Measurements from ENCODE around the gene PPP1R16B.
A peak's percentile ranks its signal among the peaks of the same experiment; 100 is the strongest.

PPP1R16B gene

GRCh38 chr20:38866265-38867061, 61.0 kb downstream of the PPP1R16B start:
- ATAC-seq (no peak), DNase-seq (ENCODE audit: low spot score in 2 of 2) (no peak)
- peak overlapping the region; percentile 71 for H3K27ac Mint-ChIP-seq
- H3K36me3 Mint-ChIP-seq, result peaks cover 70% of the 10 kb centered on the region
- H3K4me3 Mint-ChIP-seq, result no peak overlapping the region
- H3K4me1 Mint-ChIP-seq, result peaks cover 78% of the 10 kb centered on the region
- H3K9me3 Mint-ChIP-seq, result no peaks in the 10 kb centered on the region

- peaks cover 72% of the 10 kb centered on the region for H3K36me3 Mint-ChIP-seq
- H3K9me3 Mint-ChIP-seq, result no peaks in the 10 kb centered on the region
- DNase-seq (ENCODE audit: low spot score in 2 of 2), result no peak
- peak overlapping the region; percentile 71 for H3K27ac Mint-ChIP-seq
- no peak for ATAC-seq
- no peak overlapping the region for H3K4me3 Mint-ChIP-seq
- H3K4me1 Mint-ChIP-seq, result peaks cover 80% of the 10 kb centered on the region
Measured at GRCh38 chr20:38867062-38867359, 61.5 kb downstream of the PPP1R16B start.

- Mint-ChIP-seq H3K4me3 (peak overlapping the region; percentile 82), H3K36me3 (peaks cover 83% of the 10 kb centered on the region), H3K4me1 (peaks cover 87% of the 10 kb centered on the region), H3K9me3 (no peaks in the 10 kb centered on the region), H3K27ac (peak overlapping the region; percentile 93)
- ATAC-seq (peak; percentile 36), DNase-seq (ENCODE audit: low spot score in 2 of 2) (peak in 1 of 2 donors; percentile 72)
Measured at GRCh38 chr20:38870733-38871559, 65.4 kb downstream of the PPP1R16B start.

DNA sequence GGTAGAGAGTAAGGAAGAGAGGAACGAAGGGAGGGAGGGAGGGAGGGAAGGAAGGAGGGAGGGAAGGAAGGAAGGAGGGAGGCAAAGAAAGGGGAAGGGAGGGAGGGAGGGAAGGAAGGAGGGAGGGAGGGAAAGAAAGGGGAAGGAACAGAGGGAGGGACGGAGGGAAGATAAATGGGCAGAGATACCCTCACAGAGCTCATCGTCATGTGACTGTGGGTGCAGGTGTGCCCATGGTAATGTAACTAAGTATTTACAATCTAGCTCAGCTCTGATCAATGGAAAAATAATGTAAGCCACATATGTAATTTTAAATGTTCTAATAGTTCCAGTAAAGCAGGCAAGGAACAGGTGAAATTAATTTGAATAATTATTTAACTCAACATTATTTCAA, 66.1 kb downstream of the PPP1R16B start:
- H3K27ac Mint-ChIP-seq, result peak overlapping the region; percentile 93
- no peak for ATAC-seq
- no peak for DNase-seq (ENCODE audit: low spot score in 2 of 2)
- peaks cover 81% of the 10 kb centered on the region for H3K36me3 Mint-ChIP-seq
- H3K4me3 Mint-ChIP-seq, result peak overlapping the region; percentile 82
- H3K4me1 Mint-ChIP-seq, result peaks cover 93% of the 10 kb centered on the region
- no peaks in the 10 kb centered on the region for H3K9me3 Mint-ChIP-seq

- peak overlapping the region; percentile 82 for H3K4me3 Mint-ChIP-seq
- H3K27ac Mint-ChIP-seq, result peak overlapping the region; percentile 93
- DNase-seq (ENCODE audit: low spot score in 2 of 2) (no peak), ATAC-seq (no peak)
- H3K36me3 Mint-ChIP-seq, result peaks cover 82% of the 10 kb centered on the region
- H3K9me3 Mint-ChIP-seq, result no peaks in the 10 kb centered on the region
- H3K4me1 Mint-ChIP-seq, result peaks cover 94% of the 10 kb centered on the region
Measured at GRCh38 chr20:38872036-38872435, 66.5 kb downstream of the PPP1R16B start.

DNA sequence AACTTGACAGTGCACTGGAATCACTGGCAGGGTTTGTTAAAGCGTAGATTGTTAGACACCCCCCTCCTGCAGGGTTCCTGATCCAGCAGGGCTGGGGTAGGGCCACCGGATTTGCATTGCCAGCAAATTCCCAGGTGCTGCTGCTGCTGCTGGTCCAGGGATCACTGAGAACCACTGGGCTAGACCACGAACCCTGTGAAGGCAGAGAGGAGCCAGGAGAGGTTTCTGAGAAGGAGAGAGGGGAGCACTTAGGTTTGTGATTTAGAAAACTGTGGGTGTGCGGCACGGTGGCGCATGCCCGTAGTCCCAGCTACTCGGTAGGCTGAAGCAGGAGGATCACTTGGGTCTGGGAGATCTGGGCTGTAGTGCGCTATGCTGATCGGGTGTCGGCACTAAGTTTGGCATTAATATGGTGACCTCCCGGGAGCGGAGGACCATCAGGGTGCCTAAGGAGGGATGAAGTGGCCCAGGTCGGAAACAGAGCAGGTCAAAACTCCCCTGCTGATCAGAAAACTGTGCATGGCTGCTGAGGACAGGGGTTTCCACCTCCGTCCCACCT, 67.1 kb downstream of the PPP1R16B start:
- no peaks in the 10 kb centered on the region for H3K9me3 Mint-ChIP-seq
- peaks cover 88% of the 10 kb centered on the region for H3K36me3 Mint-ChIP-seq
- peaks cover 98% of the 10 kb centered on the region for H3K4me1 Mint-ChIP-seq
- DNase-seq (ENCODE audit: low spot score in 2 of 2), result no peak
- H3K4me3 Mint-ChIP-seq, result peak overlapping the region; percentile 82
- ATAC-seq, result peak; percentile 29
- peak overlapping the region; percentile 93 for H3K27ac Mint-ChIP-seq

DNA sequence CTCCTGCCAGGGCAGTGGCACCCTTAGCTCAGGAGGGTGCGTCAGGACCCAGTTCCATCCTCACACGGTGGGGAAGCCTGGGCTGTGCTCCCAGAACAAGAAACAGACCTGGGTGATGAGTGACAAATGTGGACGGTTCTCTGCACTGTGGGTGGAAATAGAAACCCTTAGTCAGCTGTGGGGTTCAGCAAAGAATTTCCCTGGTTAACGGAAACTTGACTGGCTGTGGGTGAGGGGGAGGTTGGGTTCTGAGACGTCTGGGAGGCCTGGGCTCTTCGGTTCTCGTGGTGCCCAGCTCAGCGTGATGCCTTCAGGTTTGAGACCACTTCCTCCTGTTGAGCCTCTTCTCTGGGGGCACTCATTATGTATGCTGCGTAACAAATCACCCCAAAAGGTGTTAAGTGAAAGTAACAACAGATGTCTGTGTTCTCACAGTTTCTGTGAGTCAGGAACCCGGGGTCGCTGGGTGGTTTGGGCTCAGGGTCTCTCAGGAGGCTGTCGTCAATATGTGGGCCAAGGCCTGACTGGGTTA, 67.6 kb downstream of the PPP1R16B start:
- peak; percentile 87 for ATAC-seq
- H3K4me3 Mint-ChIP-seq, result peak overlapping the region; percentile 82
- DNase-seq (ENCODE audit: low spot score in 2 of 2), result peak; percentile 64 to 94
- peak overlapping the region; percentile 93 for H3K27ac Mint-ChIP-seq
- peaks cover 99% of the 10 kb centered on the region for H3K4me1 Mint-ChIP-seq
- H3K9me3 Mint-ChIP-seq, result no peaks in the 10 kb centered on the region
- peaks cover 88% of the 10 kb centered on the region for H3K36me3 Mint-ChIP-seq

DNA sequence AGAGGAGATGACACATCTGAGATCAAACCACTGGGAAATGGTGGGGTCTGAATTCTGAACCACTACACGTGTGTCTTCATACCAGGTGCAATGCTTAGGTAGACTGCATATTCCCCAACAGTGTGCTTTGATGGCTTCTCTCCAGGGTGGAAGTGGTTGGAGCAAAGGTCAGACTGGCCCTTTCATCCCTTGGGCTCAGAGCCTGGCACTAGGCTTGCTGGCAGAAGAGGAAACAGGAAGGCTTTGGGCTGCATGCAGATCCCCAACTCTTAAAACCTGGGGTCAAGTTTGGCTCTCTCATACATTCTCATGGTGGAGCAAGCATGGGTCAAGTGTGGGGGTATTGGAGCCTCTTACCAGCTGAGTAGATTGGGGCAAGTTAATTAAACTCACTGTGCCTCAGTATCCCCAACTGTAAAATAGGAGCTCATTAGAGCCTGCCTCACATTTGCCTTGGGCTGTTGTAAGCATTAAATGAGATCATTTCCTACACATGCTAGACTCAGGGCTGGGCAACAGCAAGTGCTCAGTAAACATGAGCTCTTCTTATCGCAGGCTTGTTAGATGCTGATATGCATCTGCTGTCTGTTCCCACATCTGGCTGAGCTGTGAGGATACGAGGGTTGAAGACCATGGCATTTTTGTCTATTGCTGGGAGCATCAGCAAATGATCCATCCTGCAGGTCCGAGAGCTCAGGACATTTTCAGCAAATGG, 69.1 kb downstream of the PPP1R16B start:
- Mint-ChIP-seq H3K4me1 (peaks cover 99% of the 10 kb centered on the region), H3K27ac (peak overlapping the region; percentile 93), H3K9me3 (no peaks in the 10 kb centered on the region), H3K36me3 (peaks cover 87% of the 10 kb centered on the region), H3K4me3 (peak overlapping the region; percentile 82)
- ATAC-seq (no peak), DNase-seq (ENCODE audit: low spot score in 2 of 2) (no peak)

DNA sequence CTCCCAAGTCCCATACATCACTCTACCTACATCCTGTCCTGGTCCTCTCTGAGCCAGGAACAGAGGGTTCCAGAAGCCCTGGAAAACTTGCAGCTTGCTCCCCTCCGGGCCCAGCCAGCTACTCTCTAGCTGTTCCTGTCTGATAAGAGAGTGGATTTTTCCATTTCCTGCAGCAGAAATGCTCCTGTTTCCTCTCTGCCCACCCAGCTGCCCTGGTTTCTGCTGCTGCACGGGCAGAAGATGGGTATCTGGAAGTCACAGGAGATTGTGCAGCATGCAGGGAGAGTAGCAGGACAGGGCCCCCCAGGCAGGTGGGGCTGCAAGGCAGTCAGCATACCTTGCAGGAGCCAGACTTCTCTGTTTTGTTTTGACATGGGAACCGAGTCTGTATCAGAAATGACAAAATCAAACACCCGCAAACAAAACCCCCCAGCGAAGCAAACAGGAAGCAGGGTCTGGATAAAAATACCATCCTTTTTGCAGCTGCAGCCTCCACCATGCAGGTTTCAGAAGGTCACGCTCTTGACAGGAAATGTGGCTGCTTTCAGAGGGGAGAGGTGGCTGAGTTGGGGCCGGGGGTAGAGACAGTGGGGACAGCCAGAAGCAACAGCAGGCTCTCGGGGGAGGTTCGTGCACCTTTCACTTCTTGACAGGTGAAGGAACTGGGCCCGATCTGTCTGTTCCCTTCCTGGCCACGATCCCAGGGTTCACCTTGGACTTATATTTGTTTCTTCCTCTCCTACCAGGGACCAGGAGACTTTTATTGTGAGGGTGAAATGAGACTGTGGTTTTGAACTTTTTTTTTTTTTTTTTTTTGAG, 69.9 kb downstream of the PPP1R16B start:
- Mint-ChIP-seq H3K9me3 (no peaks in the 10 kb centered on the region), H3K4me3 (peak overlapping the region; percentile 82), H3K36me3 (peaks cover 88% of the 10 kb centered on the region), H3K27ac (peak overlapping the region; percentile 93), H3K4me1 (peaks cover 99% of the 10 kb centered on the region)
- peak; percentile 44 for ATAC-seq
- peak in 1 of 2 donors; percentile 88 for DNase-seq (ENCODE audit: low spot score in 2 of 2)

- peaks cover 99% of the 10 kb centered on the region for H3K4me1 Mint-ChIP-seq
- H3K36me3 Mint-ChIP-seq, result peaks cover 90% of the 10 kb centered on the region
- H3K4me3 Mint-ChIP-seq, result peak overlapping the region; percentile 4
- no peak for ATAC-seq
- no peak for DNase-seq (ENCODE audit: low spot score in 2 of 2)
- H3K9me3 Mint-ChIP-seq, result no peaks in the 10 kb centered on the region
- peak overlapping the region; percentile 84 for H3K27ac Mint-ChIP-seq
Measured at GRCh38 chr20:38877483-38877882, 72.0 kb downstream of the PPP1R16B start.

DNA sequence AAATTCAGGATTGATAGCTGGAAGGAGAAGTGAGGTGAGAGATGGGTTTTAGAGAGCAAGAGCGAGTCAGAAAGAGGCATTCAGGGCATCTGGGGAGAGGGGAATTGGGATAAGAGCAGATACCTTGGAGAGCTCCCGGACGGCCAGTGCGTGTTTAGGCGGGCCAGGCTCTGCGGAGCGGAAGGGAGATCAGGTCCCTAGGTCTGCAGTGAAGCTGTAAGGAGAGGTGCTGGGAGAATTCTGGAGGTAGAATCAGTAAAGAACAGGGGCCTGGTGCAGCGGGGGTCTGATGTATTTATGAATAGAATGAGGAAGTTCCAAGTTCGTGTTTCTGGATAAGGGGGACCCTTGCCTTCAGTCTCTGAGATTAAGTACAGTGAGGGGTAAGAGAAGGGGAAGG, 73.4 kb downstream of the PPP1R16B start:
- ATAC-seq, result no peak
- no peak overlapping the region for H3K4me3 Mint-ChIP-seq
- peaks cover 90% of the 10 kb centered on the region for H3K36me3 Mint-ChIP-seq
- H3K4me1 Mint-ChIP-seq, result peaks cover 99% of the 10 kb centered on the region
- DNase-seq (ENCODE audit: low spot score in 2 of 2), result no peak
- peak overlapping the region; percentile 84 for H3K27ac Mint-ChIP-seq
- H3K9me3 Mint-ChIP-seq, result no peaks in the 10 kb centered on the region

- H3K27ac Mint-ChIP-seq, result peak overlapping the region; percentile 92
- H3K4me3 Mint-ChIP-seq, result peak overlapping the region; percentile 14
- ATAC-seq (no peak), DNase-seq (ENCODE audit: low spot score in 2 of 2) (no peak)
- H3K9me3 Mint-ChIP-seq, result no peaks in the 10 kb centered on the region
- H3K4me1 Mint-ChIP-seq, result peaks cover 83% of the 10 kb centered on the region
- H3K36me3 Mint-ChIP-seq, result peaks cover 87% of the 10 kb centered on the region
Measured at GRCh38 chr20:38880952-38881735, 75.6 kb downstream of the PPP1R16B start.

GRCh38 chr20:38881806-38882440, 76.4 kb downstream of the PPP1R16B start:
- Mint-ChIP-seq H3K4me3 (peak overlapping the region; percentile 55), H3K27ac (peak overlapping the region; percentile 92)

More at GRCh38 chr20:38881806-38882440, 76.4 kb downstream of the PPP1R16B start:
- no peaks in the 10 kb centered on the region for H3K9me3 Mint-ChIP-seq
- DNase-seq (ENCODE audit: low spot score in 2 of 2) (no peak), ATAC-seq (no peak)
- peaks cover 81% of the 10 kb centered on the region for H3K36me3 Mint-ChIP-seq
- peaks cover 81% of the 10 kb centered on the region for H3K4me1 Mint-ChIP-seq

All from stimulated activated effector memory CD8-positive, alpha-beta T cell treated with anti-CD3 and anti-CD28 coated beads, Interleukin-12 subunit alpha, Interleukin-12 subunit beta, amount 100 ng/mL, for 72 hours (primary cell).